GM19239 (cell line): ENCODE results near the gene USP27X.

Source experiments
- DNase-seq: peaks from one replicate; pipeline ENCODE4 v3.0.0; 2011; ENCODE audit warnings: low spot score; ENCODE audit not compliant: insufficient read length
- FAIRE-seq: peaks from 2 replicates; lab custom pipeline; 2011; peaks lifted over from hg19 to GRCh38; lab: Jason Lieb, UNC

USP27X gene

GRCh38 chrX:49878834-49879655, at the start of gene USP27X:
Gene USP27X (plus strand): TSS chrX:49879484. CDS start chrX:49880308, 824 bp downstream.
- DNase-seq, result peak; percentile 59
- FAIRE-seq, result peak; percentile 78

GRCh38 chrX:49838374-49838773, 40.9 kb upstream of the USP27X start:
- no peak for DNase-seq
- no peak for FAIRE-seq

- peak; percentile 26 for FAIRE-seq
- no peak for DNase-seq
Measured at GRCh38 chrX:49840679-49841078, 38.6 kb upstream of the USP27X start.

- DNase-seq, result no peak
- no peak for FAIRE-seq
Measured at GRCh38 chrX:49842621-49843020, 36.7 kb upstream of the USP27X start.

GRCh38 chrX:49844611-49845010, 34.7 kb upstream of the USP27X start:
- no peak for DNase-seq
- no peak for FAIRE-seq

GRCh38 chrX:49845701-49846403, 33.4 kb upstream of the USP27X start:
- DNase-seq, result no peak
- no peak for FAIRE-seq

- no peak for FAIRE-seq
- DNase-seq, result no peak
Measured at GRCh38 chrX:49846522-49846921, 32.8 kb upstream of the USP27X start.

- DNase-seq, result no peak
- no peak for FAIRE-seq
Measured at GRCh38 chrX:49848275-49848674, 31.0 kb upstream of the USP27X start.

- no peak for FAIRE-seq
Measured at GRCh38 chrX:49850028-49850427, 29.3 kb upstream of the USP27X start.

GRCh38 chrX:49853661-49854060, 25.6 kb upstream of the USP27X start:
- DNase-seq (no peak), FAIRE-seq (no peak)

More at GRCh38 chrX:49850028-49850427, 29.3 kb upstream of the USP27X start:
- no peak for DNase-seq

GRCh38 chrX:49856819-49857218, 22.5 kb upstream of the USP27X start:
- no peak for FAIRE-seq
- DNase-seq, result no peak

- FAIRE-seq (no peak), DNase-seq (no peak)
Measured at GRCh38 chrX:49858341-49858740, 20.9 kb upstream of the USP27X start.

- DNase-seq, result no peak
- no peak for FAIRE-seq
Measured at GRCh38 chrX:49859491-49859890, 19.8 kb upstream of the USP27X start.

GRCh38 chrX:49860867-49861535, 18.3 kb upstream of the USP27X start:
- no peak for FAIRE-seq
- no peak for DNase-seq

GRCh38 chrX:49862093-49862492, 17.2 kb upstream of the USP27X start:
- FAIRE-seq (no peak), DNase-seq (no peak)

- no peak for DNase-seq
- no peak for FAIRE-seq
Measured at GRCh38 chrX:49868739-49869138, 10.5 kb upstream of the USP27X start.

- no peak for DNase-seq
- FAIRE-seq, result peak; percentile 90
Measured at GRCh38 chrX:49876750-49877149, 2.5 kb upstream of the USP27X start.

GRCh38 chrX:49877397-49878101, 1.7 kb upstream of the USP27X start:
- DNase-seq (no peak), FAIRE-seq (no peak)

GRCh38 chrX:49878128-49878833, 1.0 kb upstream of the USP27X start:
- DNase-seq (no peak), FAIRE-seq (no peak)
